Measurements from ENCODE around the gene TGFBR3. TPM values are rescaled to one million over a fixed set of nuclear protein-coding genes. Genes with fewer than 3 reads are reported as not detected.

Gene TGFBR3
- total and polyA plus RNA-seq, 2 of the 8 experiments (the other 6 are each of a cell fraction or from before 2014, with no cell fraction given): 2.0 to 6.1 TPM

- 0 out of 3 replicates have a peak, but pooled peaks of 1 of the 2 experiments have one; percentile 10 for TF ChIP-seq EP300 (IDR thresholded peaks at IDR 0.05; ENCODE audit: borderline replicate concordance in 1 of 2, low read depth in 2 of 2, low read length in 2 of 2)
- peak; percentile 84 for TF ChIP-seq NANOG (IDR thresholded peaks at IDR 0.05; ENCODE audit: insufficient read depth, low read depth, low read length, poor library complexity, severe bottlenecking)
- TF ChIP-seq YY1 (IDR thresholded peaks at IDR 0.05; ENCODE audit: low read depth, low read length): 0 out of 2 replicates have a peak, but pooled peaks have one; percentile 7
- TF ChIP-seq USF2 (IDR thresholded peaks at IDR 0.05; ENCODE audit: low read length): no peak
- no peak for TF ChIP-seq CHD7 (IDR thresholded peaks at IDR 0.05; ENCODE audit: insufficient replicate concordance, low read length)
- TF ChIP-seq RAD21 (IDR thresholded peaks at IDR 0.05 in 1 of 2, conservative IDR thresholded peaks at IDR 0.05 in 1 of 2; ENCODE audit: low read depth in 2 of 2, low read length in 2 of 2): 0 out of 4 replicates have a peak, but pooled peaks have one; percentile 5
- TF ChIP-seq TAF1 (IDR thresholded peaks at IDR 0.05; ENCODE audit: low read depth, low read length): no peak
- no peak; a peak in 1 of 4 replicates for TF ChIP-seq HDAC2 (IDR thresholded peaks at IDR 0.05; ENCODE audit: borderline replicate concordance in 1 of 2, low read depth in 2 of 2, low read length in 2 of 2)
- no peak for TF ChIP-seq GTF2F1 (IDR thresholded peaks at IDR 0.05; ENCODE audit: borderline replicate concordance, low read depth, low read length)
These were observed 240.9 kb downstream of the TGFBR3 start (continued) for GRCh38 chr1:91645031-91645430.

Data from H1 (cell line).